Gastrocnemius medialis (tissue), 4 donors: ENCODE measurements around the gene NOD1. TPM values are rescaled to one million over a fixed set of nuclear protein-coding genes. Genes with fewer than 3 reads are reported as not detected.

Experiments
- ATAC-seq, 2 donors: fragments of 150-250 bp; one replicate each; pipeline ENCODE4 v1.9.1; 2016
- DNase-seq, 2 donors: peaks; one replicate each; pipeline ENCODE4 v3.0.0-alpha.2; 2019
- H3K27ac ChIP-seq, 4 donors: fragments of 200-600 bp; sonication (generic); 1 replicate in 1 of 4; 2 replicates in 3 of 4; pipeline ENCODE4 v1.5.1; 2016 to 2018; ENCODE audit warnings: mild to moderate bottlenecking in 2 of 4, moderate library complexity in 1 of 4
- H3K27me3 ChIP-seq, 3 donors: fragments of 200-600 bp; sonication (generic) in 2 of 3; 1 replicate in 1 of 3; 2 replicates in 2 of 3; pipeline versions ENCODE4 v1.5.1 to v1.6.0; 2016 to 2019; ENCODE audit warnings: mild to moderate bottlenecking in 1 of 3, moderate library complexity in 1 of 3
- H3K36me3 ChIP-seq, 2 donors: fragments of 200-600 bp; sonication (generic) in 1 of 2; one replicate each; pipeline ENCODE4 v1.5.1; 2017 to 2018
- H3K4me1 ChIP-seq, 2 donors: fragments of 200-600 bp; sonication (generic) in 1 of 2; one replicate each; pipeline ENCODE4 v1.5.1; 2016 to 2017; ENCODE audit warnings: mild to moderate bottlenecking in 2 of 2
- H3K4me3 ChIP-seq, 4 donors: fragments of 200-600 bp; sonication (generic) in 3 of 4; 1 replicate in 1 of 4; 2 replicates in 3 of 4; pipeline ENCODE4 v1.5.1; 2016 to 2019; ENCODE audit warnings: mild to moderate bottlenecking in 2 of 4
- H3K9me3 ChIP-seq, 3 donors: fragments of 200-600 bp; sonication (generic) in 2 of 3; 1 replicate in 1 of 3; 2 replicates in 2 of 3; pipeline ENCODE4 v1.5.1; 2016 to 2019
- POLR2A ChIP-seq, 2 donors: fragments of 450-650 bp; IDR thresholded peaks; one replicate each; pipeline ENCODE4 v1.6.1; 2017; ENCODE audit warnings: antibody characterized with exemption in 2 of 2, mild to moderate bottlenecking in 2 of 2, moderate library complexity in 2 of 2
- in situ Hi-C, 4 donors: fragments of 200-750 bp; cut with MboI; loops; one replicate each; pipeline versions ENCODE4 v1.15.0 to v1.8.0; 2017; ENCODE audit warnings: low sequenced_read_pairs in 4 of 4
- intact Hi-C: fragments of 100-400 bp; cut with DNase I; formaldehyde crosslinking; loops from one replicate; pipeline ENCODE4 v1.15.1; 2023; ENCODE audit warnings: low total_unique reads
- total RNA-seq, 4 donors: library from RNA; depleted of rRNA; stranded (reverse); fragments of >200 nt; gene quantifications; one replicate each; pipeline versions ENCODE4 v1.1.0 to v1.2.3, GENCODE V29; 2016
- TF ChIP-seq, protein P1 (sequence below), 5 experiments: fragments of 450-650 bp in 3 of 5; fragments of 200-600 bp in 2 of 5; sonication (generic) in 2 of 5; IDR thresholded peaks in 4 of 5; conservative IDR thresholded peaks in 1 of 5; 1 replicate in 4 of 5; 2 replicates in 1 of 5; pipeline ENCODE4 v1.5.1; 2016 to 2019; ENCODE audit warnings: antibody characterized with exemption in 5 of 5, mild to moderate bottlenecking in 3 of 5, moderate library complexity in 3 of 5

The NOD1 gene
- total RNA-seq, 4 donors from 2014 or later = 2.3 to 4.6 (median 3.6) TPM

GRCh38 chr7:30451539-30452279, 26.9 kb downstream of the NOD1 start:
- intact Hi-C loops (no loop called here), in situ Hi-C loops (no loop called here)
- Histone ChIP-seq H3K27ac (no peak overlapping the region), H3K27me3 (no peaks in the 10 kb centered on the region), H3K4me1 (peaks cover 3 to 7% of the 10 kb centered on the region in 2 donors), H3K36me3 (peaks cover 0 to 64% of the 10 kb centered on the region in 2 donors), H3K4me3 (no peak overlapping the region), H3K9me3 (no peaks in the 10 kb centered on the region)
- no peak for DNase-seq
- TF ChIP-seq POLR2A (IDR thresholded peaks at IDR 0.05) = no peak
- TF ChIP-seq, protein P1, sequence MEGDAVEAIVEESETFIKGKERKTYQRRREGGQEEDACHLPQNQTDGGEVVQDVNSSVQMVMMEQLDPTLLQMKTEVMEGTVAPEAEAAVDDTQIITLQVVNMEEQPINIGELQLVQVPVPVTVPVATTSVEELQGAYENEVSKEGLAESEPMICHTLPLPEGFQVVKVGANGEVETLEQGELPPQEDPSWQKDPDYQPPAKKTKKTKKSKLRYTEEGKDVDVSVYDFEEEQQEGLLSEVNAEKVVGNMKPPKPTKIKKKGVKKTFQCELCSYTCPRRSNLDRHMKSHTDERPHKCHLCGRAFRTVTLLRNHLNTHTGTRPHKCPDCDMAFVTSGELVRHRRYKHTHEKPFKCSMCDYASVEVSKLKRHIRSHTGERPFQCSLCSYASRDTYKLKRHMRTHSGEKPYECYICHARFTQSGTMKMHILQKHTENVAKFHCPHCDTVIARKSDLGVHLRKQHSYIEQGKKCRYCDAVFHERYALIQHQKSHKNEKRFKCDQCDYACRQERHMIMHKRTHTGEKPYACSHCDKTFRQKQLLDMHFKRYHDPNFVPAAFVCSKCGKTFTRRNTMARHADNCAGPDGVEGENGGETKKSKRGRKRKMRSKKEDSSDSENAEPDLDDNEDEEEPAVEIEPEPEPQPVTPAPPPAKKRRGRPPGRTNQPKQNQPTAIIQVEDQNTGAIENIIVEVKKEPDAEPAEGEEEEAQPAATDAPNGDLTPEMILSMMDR (IDR thresholded peaks at IDR 0.05 in 4 of 5, conservative IDR thresholded peaks at IDR 0.05 in 1 of 5) = no peak
- no peak for ATAC-seq

DNA sequence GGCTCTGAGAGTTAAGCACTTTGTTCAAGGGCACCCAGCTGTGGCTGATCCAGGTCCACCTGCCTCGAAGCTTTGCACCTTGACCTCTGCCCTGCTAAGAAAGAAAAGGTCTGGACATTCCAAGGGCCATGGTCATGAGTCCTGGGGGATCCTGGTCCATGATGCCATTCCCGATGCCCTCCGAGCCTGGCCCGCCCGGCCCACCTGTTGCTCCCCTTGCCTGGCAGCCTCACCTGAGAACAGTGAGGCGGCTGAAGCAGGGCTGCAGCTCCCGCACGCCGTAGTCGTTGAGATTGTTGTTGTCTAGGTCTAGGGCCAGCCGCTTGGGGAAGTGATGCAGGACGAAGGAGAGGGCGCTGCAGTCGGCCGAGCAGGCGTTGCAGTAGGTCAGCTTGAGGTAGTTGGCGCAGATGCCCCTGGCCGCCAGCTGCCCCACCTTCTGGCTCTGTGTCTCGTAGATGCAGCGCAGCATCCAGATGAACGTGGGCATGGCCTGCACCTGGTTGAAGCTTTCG, 27.5 kb downstream of the NOD1 start:
- DNase-seq (no peak), ATAC-seq (no peak)
- H3K4me3 ChIP-seq = no peak overlapping the region
- TF ChIP-seq, protein P1 (IDR thresholded peaks at IDR 0.05 in 4 of 5, conservative IDR thresholded peaks at IDR 0.05 in 1 of 5) = no peak
- TF ChIP-seq POLR2A (IDR thresholded peaks at IDR 0.05) = no peak
- in situ Hi-C loops = no loop called here
- intact Hi-C loops = no loop called here
- peaks cover 3 to 7% of the 10 kb centered on the region in 2 donors for H3K4me1 ChIP-seq
- H3K36me3 ChIP-seq = peaks cover 0 to 64% of the 10 kb centered on the region in 2 donors
- H3K27ac ChIP-seq = no peak overlapping the region
- no peaks in the 10 kb centered on the region for H3K27me3 ChIP-seq
- no peaks in the 10 kb centered on the region for H3K9me3 ChIP-seq

DNA sequence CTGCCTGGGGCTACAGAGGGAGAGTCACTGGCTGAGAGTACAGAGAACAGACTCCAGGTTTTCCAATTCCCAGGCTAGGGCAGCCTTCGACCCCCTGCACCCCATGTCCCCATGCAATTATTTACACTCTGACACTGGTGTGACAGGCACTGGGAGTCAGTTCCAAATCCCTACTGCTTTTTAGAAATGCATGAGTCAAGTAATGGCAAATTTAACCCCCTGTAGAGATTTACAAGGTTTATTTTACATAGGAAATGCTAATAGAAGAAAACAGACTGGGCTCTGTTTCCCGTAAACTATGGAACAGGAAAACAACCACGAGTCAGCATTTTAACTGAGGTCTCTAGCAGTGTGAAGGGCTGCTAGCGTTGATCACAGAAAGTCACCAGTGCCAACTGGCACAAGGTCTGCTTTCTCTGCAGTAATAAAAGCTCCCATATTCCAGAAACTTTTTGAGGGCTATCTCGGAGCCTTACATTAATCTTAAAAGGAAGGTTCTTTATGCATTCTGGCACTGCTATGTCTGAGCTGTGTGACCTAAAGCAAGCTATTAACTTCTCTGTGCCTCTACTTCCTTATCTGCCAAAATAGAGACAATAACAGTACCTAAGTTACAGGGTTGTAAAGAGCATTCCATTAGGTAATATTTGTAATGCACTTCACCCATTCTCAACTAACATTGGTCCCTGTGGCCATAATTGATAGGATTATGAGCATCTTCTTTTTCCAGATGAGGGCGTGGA, 28.2 kb downstream of the NOD1 start:
- DNase-seq = no peak
- Histone ChIP-seq H3K27me3 (no peaks in the 10 kb centered on the region), H3K36me3 (peaks cover 0 to 63% of the 10 kb centered on the region in 2 donors), H3K4me1 (peaks cover 3 to 7% of the 10 kb centered on the region in 2 donors), H3K4me3 (no peak overlapping the region), H3K27ac (no peak overlapping the region), H3K9me3 (no peaks in the 10 kb centered on the region)
- no peak for ATAC-seq
- TF ChIP-seq POLR2A (IDR thresholded peaks at IDR 0.05) = no peak
- TF ChIP-seq, protein P1 (IDR thresholded peaks at IDR 0.05 in 4 of 5, conservative IDR thresholded peaks at IDR 0.05 in 1 of 5) = no peak
- intact Hi-C loops (no loop called here), in situ Hi-C loops (no loop called here)

- no peak for TF ChIP-seq POLR2A (IDR thresholded peaks at IDR 0.05)
- TF ChIP-seq, protein P1 (IDR thresholded peaks at IDR 0.05 in 4 of 5, conservative IDR thresholded peaks at IDR 0.05 in 1 of 5) = no peak
- no peak overlapping the region for H3K27ac ChIP-seq
- H3K4me3 ChIP-seq = no peak overlapping the region
- no peak for DNase-seq
- H3K4me1 ChIP-seq = peaks cover 0 to under 1% of the 10 kb centered on the region in 2 donors
- ATAC-seq = no peak
- peaks cover 0 to 58% of the 10 kb centered on the region in 2 donors for H3K36me3 ChIP-seq
- no peaks in the 10 kb centered on the region for H3K9me3 ChIP-seq
- in situ Hi-C loops = no loop called here
- intact Hi-C loops = no loop called here
- H3K27me3 ChIP-seq = no peaks in the 10 kb centered on the region
These were observed 30.0 kb downstream of the NOD1 start for GRCh38 chr7:30448461-30449189.
